Neural cell (in vitro differentiated cells): ENCODE results near the gene ABCA13. TPM values are rescaled to one million over a fixed set of nuclear protein-coding genes. Genes with fewer than 3 reads are reported as not detected.
"Not testable (repeated sequence)": the region's sequence is repeated elsewhere in the genome, so short reads cannot be mapped to it uniquely, and the experiment has no call there.

Experiments used
- H2AFZ ChIP-seq: fragments of 200-600, 300-800 bp; sonication (generic), shearing (Covaris generic); 2 replicates; pipeline ENCODE4 v1.6.0; 2014; ENCODE audit warnings: low read depth, mild to moderate bottlenecking, antibody characterized with exemption, low read length, moderate library complexity
- H3F3A ChIP-seq: fragments of 200-600 bp; shearing (Covaris generic); 2 replicates; pipeline ENCODE4 v1.6.1; 2016; ENCODE audit warnings: mild to moderate bottlenecking, moderate library complexity, mixed read lengths, antibody characterized with exemption, low read length; ENCODE audit not compliant: insufficient read depth, poor library complexity, severe bottlenecking
- H3K27ac ChIP-seq: fragments of 200-600, 300-800 bp; sonication (generic), shearing (Covaris generic); 2 replicates; pipeline ENCODE4 v1.5.1; 2014; ENCODE audit warnings: mild to moderate bottlenecking, low read length, moderate library complexity
- H3K27me3 ChIP-seq: fragments of 300-800, 200-600 bp; sonication (generic), shearing (Covaris generic); 2 replicates; pipeline ENCODE4 v1.6.0; 2014; ENCODE audit warnings: mild to moderate bottlenecking, low read depth, low read length, moderate library complexity; ENCODE audit not compliant: insufficient read depth
- H3K36me3 ChIP-seq: fragments of 300-800, 200-600 bp; sonication (generic), shearing (Covaris generic); 2 replicates; pipeline ENCODE4 v1.5.1; 2014; ENCODE audit warnings: mild to moderate bottlenecking, antibody characterized with exemption, low read length, moderate library complexity; ENCODE audit not compliant: insufficient read depth
- H3K4me2 ChIP-seq: fragments of 300-800, 200-600 bp; sonication (generic), shearing (Covaris generic); 2 replicates; pipeline ENCODE4 v1.6.0; 2014; ENCODE audit warnings: mild to moderate bottlenecking, low read length
- H3K4me3 ChIP-seq: fragments of 300-800, 200-600 bp; sonication (generic), shearing (Covaris generic); 2 replicates; pipeline ENCODE4 v1.5.1; 2014; ENCODE audit warnings: mild to moderate bottlenecking, low read length, moderate library complexity
- H3K79me2 ChIP-seq: fragments of 200-600 bp; shearing (Covaris generic); replicated peaks from 2 replicates; pipeline ENCODE4 v1.6.0; 2014; ENCODE audit warnings: mild to moderate bottlenecking, low read length, moderate library complexity; ENCODE audit not compliant: insufficient read depth
- H3K9ac ChIP-seq: fragments of 300-800, 200-600 bp; sonication (generic), shearing (Covaris generic); 2 replicates; pipeline ENCODE4 v1.6.1; 2016; ENCODE audit warnings: mild to moderate bottlenecking, low read length, mixed read lengths
- H3K9me2 ChIP-seq: fragments of 200-600 bp; shearing (Covaris generic); 2 replicates; pipeline ENCODE4 v1.6.1; 2016; ENCODE audit warnings: mild to moderate bottlenecking, low read length, mixed read lengths; ENCODE audit not compliant: insufficient read depth
- H3K9me3 ChIP-seq: fragments of 200-600, 300-800 bp; sonication (generic), shearing (Covaris generic); 2 replicates; pipeline ENCODE4 v1.6.1; 2016; ENCODE audit warnings: mild to moderate bottlenecking, mixed run types, low read length, moderate library complexity, mixed read lengths
- H4K20me1 ChIP-seq: fragments of 200-600 bp; shearing (Covaris generic); 2 replicates; pipeline ENCODE4 v1.6.1; 2016; ENCODE audit warnings: mild to moderate bottlenecking, mixed run types; ENCODE audit not compliant: insufficient read depth
- EP300 ChIP-seq: fragments of 450-650 bp; conservative IDR thresholded peaks from 2 replicates; pipeline ENCODE4 v1.6.1; 2014; ENCODE audit warnings: antibody characterized with exemption, mild to moderate bottlenecking, moderate library complexity; ENCODE audit not compliant: poor library complexity, severe bottlenecking
- EZH2 ChIP-seq: fragments of 200-600, 300-800 bp; shearing (Covaris generic), sonication (generic); IDR thresholded peaks from 2 replicates; pipeline ENCODE4 v1.6.1; 2014; ENCODE audit warnings: antibody characterized with exemption, low read length, borderline replicate concordance, mild to moderate bottlenecking; ENCODE audit not compliant: insufficient read depth, poor library complexity, severe bottlenecking
- MXI1 ChIP-seq: fragments of 450-650 bp; conservative IDR thresholded peaks from 2 replicates; pipeline ENCODE4 v1.6.1; 2014; ENCODE audit warnings: antibody characterized with exemption, mild to moderate bottlenecking; ENCODE audit not compliant: poor library complexity, severe bottlenecking
- POLR2AphosphoS5 ChIP-seq: IDR thresholded peaks from 2 replicates; pipeline ENCODE4 v1.6.1; 2012
- RAD21 ChIP-seq: fragments of 450-650 bp; conservative IDR thresholded peaks from 2 replicates; pipeline ENCODE4 v1.6.1; 2014; ENCODE audit warnings: antibody characterized with exemption, mild to moderate bottlenecking, moderate library complexity
- REST ChIP-seq: IDR thresholded peaks from 2 replicates; pipeline ENCODE4 v1.6.1; 2012; ENCODE audit warnings: borderline replicate concordance
- SMC3 ChIP-seq: fragments of 450-650 bp; conservative IDR thresholded peaks from 2 replicates; pipeline ENCODE4 v1.6.1; 2014; ENCODE audit warnings: antibody characterized with exemption, mild to moderate bottlenecking, moderate library complexity; ENCODE audit not compliant: poor library complexity
- TAF1 ChIP-seq: IDR thresholded peaks from 2 replicates; pipeline ENCODE4 v1.6.1; 2012; ENCODE audit warnings: low read depth
- polyA plus RNA-seq: library from polyadenylated mRNA; depleted of rRNA; stranded (reverse); fragments of >200 nt; gene quantifications from 2 replicates; pipeline ENCODE4 v1.2.3, GENCODE V29; 2014
- TF ChIP-seq, protein P1 (sequence below): fragments of 450-650 bp; IDR thresholded peaks from 2 replicates; pipeline ENCODE4 v1.5.1; 2014; ENCODE audit warnings: antibody characterized with exemption, mild to moderate bottlenecking, moderate library complexity; ENCODE audit not compliant: poor library complexity, severe bottlenecking

ABCA13 gene
- polyA plus RNA-seq, 1 donor from 2014 or later = 0.20 TPM

GRCh38 chr7:48193421-48193820, 22.2 kb downstream of the ABCA13 start:
- H3K27ac ChIP-seq = no peak overlapping the region
- TF ChIP-seq MXI1 (no peak), SMC3 (no peak), TAF1 (no peak), EZH2 (no peak), RAD21 (no peak), REST (no peak), EP300 (no peak), POLR2AphosphoS5 (no peak)
- TF ChIP-seq, protein P1, sequence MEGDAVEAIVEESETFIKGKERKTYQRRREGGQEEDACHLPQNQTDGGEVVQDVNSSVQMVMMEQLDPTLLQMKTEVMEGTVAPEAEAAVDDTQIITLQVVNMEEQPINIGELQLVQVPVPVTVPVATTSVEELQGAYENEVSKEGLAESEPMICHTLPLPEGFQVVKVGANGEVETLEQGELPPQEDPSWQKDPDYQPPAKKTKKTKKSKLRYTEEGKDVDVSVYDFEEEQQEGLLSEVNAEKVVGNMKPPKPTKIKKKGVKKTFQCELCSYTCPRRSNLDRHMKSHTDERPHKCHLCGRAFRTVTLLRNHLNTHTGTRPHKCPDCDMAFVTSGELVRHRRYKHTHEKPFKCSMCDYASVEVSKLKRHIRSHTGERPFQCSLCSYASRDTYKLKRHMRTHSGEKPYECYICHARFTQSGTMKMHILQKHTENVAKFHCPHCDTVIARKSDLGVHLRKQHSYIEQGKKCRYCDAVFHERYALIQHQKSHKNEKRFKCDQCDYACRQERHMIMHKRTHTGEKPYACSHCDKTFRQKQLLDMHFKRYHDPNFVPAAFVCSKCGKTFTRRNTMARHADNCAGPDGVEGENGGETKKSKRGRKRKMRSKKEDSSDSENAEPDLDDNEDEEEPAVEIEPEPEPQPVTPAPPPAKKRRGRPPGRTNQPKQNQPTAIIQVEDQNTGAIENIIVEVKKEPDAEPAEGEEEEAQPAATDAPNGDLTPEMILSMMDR = no peak
- no peak overlapping the region for H3K4me3 ChIP-seq
- no peak overlapping the region for H3K4me2 ChIP-seq
- no peak overlapping the region for H2AFZ ChIP-seq
- no peaks in the 10 kb centered on the region for H3F3A ChIP-seq
- no peak overlapping the region for H3K9ac ChIP-seq
- no peaks in the 10 kb centered on the region for H3K79me2 ChIP-seq
- no peaks in the 10 kb centered on the region for H3K27me3 ChIP-seq
- H4K20me1 ChIP-seq = no peaks in the 10 kb centered on the region
- H3K9me2 ChIP-seq = no peaks in the 10 kb centered on the region
- no peaks in the 10 kb centered on the region for H3K36me3 ChIP-seq
- no peaks in the 10 kb centered on the region for H3K9me3 ChIP-seq

GRCh38 chr7:48200946-48201589, 29.8 kb downstream of the ABCA13 start:
- H3K4me3 ChIP-seq, H3K27me3 ChIP-seq, H3K4me2 ChIP-seq, H3K36me3 ChIP-seq, H3K9me3 ChIP-seq, H3K9me2 ChIP-seq, H3K9ac ChIP-seq, H4K20me1 ChIP-seq, H3K27ac ChIP-seq, H3F3A ChIP-seq, H2AFZ ChIP-seq, H3K79me2 ChIP-seq: not testable (repeated sequence)

DNA sequence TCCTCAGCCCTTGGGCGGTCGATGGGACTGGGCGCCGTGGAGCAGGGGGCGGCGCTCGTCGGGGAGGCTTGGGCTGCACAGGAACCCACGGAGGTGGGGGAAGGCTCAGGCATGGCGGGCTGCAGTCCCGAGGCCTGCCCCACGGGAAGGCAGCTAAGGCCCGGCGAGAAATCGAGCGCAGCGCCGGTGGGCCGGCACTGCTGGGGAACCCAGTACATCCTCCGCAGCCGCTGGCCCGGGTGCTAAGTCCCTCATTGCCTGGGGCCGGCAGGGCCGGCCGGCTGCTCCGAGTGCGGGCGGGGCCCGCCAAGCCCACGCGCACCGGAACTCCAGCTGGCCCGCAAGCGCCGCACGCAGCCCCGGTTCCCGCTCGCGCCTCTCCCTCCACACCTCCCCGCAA, 31.7 kb downstream of the ABCA13 start:
- not testable (repeated sequence) for H3K36me3 ChIP-seq, H3K9me2 ChIP-seq, H4K20me1 ChIP-seq, H3K27ac ChIP-seq, H3K4me2 ChIP-seq, H3K9me3 ChIP-seq, H3K27me3 ChIP-seq, H2AFZ ChIP-seq, H3K4me3 ChIP-seq, H3F3A ChIP-seq, H3K9ac ChIP-seq, H3K79me2 ChIP-seq
